ENCODE data around the gene FBXL19. TPM values are rescaled to one million over a fixed set of nuclear protein-coding genes. Genes with fewer than 3 reads are reported as not detected.

FBXL19 gene
- total and polyA plus RNA-seq, 2 of the 13 experiments (the other 11 are each of a cell fraction or from before 2014, with no cell fraction given), result 6.0 to 13.7 TPM

DNA sequence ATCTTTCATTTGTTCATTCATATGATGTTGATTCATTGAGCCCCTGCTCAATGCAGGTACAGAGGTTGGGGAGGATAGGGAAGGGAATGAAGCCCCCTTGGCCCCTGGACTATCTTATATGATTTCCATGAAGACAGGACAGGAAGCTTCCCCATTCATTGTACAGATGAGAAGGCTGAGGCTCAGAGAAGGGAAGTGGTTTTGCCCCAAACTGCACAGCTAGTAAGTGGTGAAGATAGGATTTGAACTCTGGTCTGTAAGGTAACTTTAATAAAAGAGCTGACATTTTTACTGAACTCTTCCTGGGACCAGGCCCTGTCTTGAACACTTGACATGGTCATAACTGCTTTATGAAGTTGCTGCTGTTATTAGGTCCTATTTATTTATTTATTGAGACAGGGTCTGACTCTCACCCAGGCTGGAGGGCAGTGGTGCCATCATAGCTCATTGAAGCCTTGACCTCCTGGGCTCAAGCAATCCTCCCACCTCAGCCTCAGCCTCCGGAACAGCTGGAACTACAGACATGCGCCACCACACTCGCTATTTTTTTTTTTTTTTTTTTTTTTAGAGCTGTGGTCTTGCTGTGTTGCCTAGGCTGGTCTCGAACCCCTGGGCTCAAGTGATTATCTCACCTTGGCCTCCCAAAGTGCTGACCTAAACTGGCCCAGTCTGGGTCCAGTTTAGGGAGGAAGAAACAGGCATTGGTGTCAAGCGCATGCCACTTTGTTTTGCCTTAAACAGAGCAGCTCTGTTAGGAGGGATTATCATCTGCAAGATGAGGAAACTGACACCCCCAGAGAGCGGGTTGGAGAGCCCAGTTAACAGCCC, 22.0 kb upstream of the FBXL19 start (continued):
- TF ChIP-seq, protein P1, sequence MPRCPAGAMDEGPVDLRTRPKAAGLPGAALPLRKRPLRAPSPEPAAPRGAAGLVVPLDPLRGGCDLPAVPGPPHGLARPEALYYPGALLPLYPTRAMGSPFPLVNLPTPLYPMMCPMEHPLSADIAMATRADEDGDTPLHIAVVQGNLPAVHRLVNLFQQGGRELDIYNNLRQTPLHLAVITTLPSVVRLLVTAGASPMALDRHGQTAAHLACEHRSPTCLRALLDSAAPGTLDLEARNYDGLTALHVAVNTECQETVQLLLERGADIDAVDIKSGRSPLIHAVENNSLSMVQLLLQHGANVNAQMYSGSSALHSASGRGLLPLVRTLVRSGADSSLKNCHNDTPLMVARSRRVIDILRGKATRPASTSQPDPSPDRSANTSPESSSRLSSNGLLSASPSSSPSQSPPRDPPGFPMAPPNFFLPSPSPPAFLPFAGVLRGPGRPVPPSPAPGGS (CRISPR knock-in tag; IDR thresholded peaks at IDR 0.05), result 0 out of 2 replicates have a peak, but pooled peaks have one; percentile 31

- intact Hi-C loops (cut with micrococcal nuclease; ENCODE audit: unreplicated experiment), result loop anchor here (2.0 kb wide), 1 partner anchor 58 kb away; no protein-coding TSS in a partner anchor
- peak overlapping the region; percentile 58 to 77 (median 60) for H3K4me3 ChIP-seq (replicated peaks in 1 of 3; ENCODE audit: insufficient read depth in 1 of 3, low read depth in 2 of 3, low read length in 3 of 3)
- FAIRE-seq, result no peak
- H3K4me1 ChIP-seq (ENCODE audit: insufficient read depth, low read length), result peaks cover 75% of the 10 kb centered on the region
- peak; percentile 87 for ATAC-seq
- H2AFZ ChIP-seq (ENCODE audit: low read length), result no peak overlapping the region
- POLR2A ChIA-PET, result interaction anchor here (0.6 to 3.6 kb wide), 21 partner anchors 9 to 277 kb away, joined by 3 to 29 read pairs (median 4); partner anchors contain the start of genes BCL7C, FBXL19, FUS and KAT8
- no peaks in the 10 kb centered on the region for H4K20me1 ChIP-seq (ENCODE audit: insufficient read depth, low read length)
- TSS peak; percentile 79 for BruUV-seq (replicated peaks)
- CTCF ChIA-PET (ENCODE audit: low intra/inter-chr PET ratio, low total read pairs), result interaction anchor here (0.6 to 2.1 kb wide), 3 partner anchors 20 to 95 kb away, joined by 3 to 25 read pairs (median 3); no protein-coding TSS in a partner anchor
- no peaks in the 10 kb centered on the region for H3K27me3 ChIP-seq (ENCODE audit: control insufficient read depth in 1 of 2, insufficient read depth in 2 of 2, low read length in 2 of 2)
- H3K27ac ChIP-seq (ENCODE audit: extremely low read length, insufficient read depth, low read length), result peak overlapping the region; percentile 65
- H3K9me3 ChIP-seq (ENCODE audit: low read length), result no peaks in the 10 kb centered on the region
- peak overlapping the region; percentile 77 for H3K9ac ChIP-seq (ENCODE audit: insufficient read depth, low read depth, low read length)
- no peaks in the 10 kb centered on the region for H3K36me3 ChIP-seq (replicated peaks in 1 of 2; ENCODE audit: control insufficient read depth in 1 of 2, insufficient read depth in 2 of 2, low read length in 2 of 2)
- no peaks in the 10 kb centered on the region for H3K79me2 ChIP-seq (ENCODE audit: insufficient read depth, low read length)
- H3K4me2 ChIP-seq (ENCODE audit: low read depth, low read length), result peak overlapping the region; percentile 81
- WGBS (ENCODE audit: low lambda C conversion rate), result 71% methylated on average over 24 of the region's 99 CpGs
- in situ Hi-C loops (cut with HindIII; ENCODE audit: extremely low pct_ligation_motif_present, low pct_unique_long_range_greater_than_20kb), result no loop called here
- DNase-seq (ENCODE audit: low spot score), result peak; percentile 33
- TF ChIP-seq MTA1 (CRISPR knock-in tag; IDR thresholded peaks at IDR 0.05; ENCODE audit: borderline replicate concordance) (peak; percentile 29; the same call in 1 of the 2 replicates), DR1 (CRISPR knock-in tag; IDR thresholded peaks at IDR 0.05) (0 out of 2 replicates have a peak, but pooled peaks have one; percentile 26), ZNF740 (CRISPR knock-in tag; IDR thresholded peaks at IDR 0.05) (0 out of 2 replicates have a peak, but pooled peaks have one; percentile 21), STAG1 (CRISPR knock-in tag; IDR thresholded peaks at IDR 0.05) (peak; percentile 51), MED13 (CRISPR knock-in tag; IDR thresholded peaks at IDR 0.05) (no peak), ZNF280D (CRISPR knock-in tag; IDR thresholded peaks at IDR 0.05) (0 out of 2 replicates have a peak, but pooled peaks have one; percentile 21), ATF7 (IDR thresholded peaks at IDR 0.05) (no peak), ATF7 (CRISPR knock-in tag; IDR thresholded peaks at IDR 0.05) (no peak), ZNF34 (CRISPR knock-in tag; IDR thresholded peaks at IDR 0.05; ENCODE audit: borderline replicate concordance) (no peak), FOXK1 (CRISPR knock-in tag; IDR thresholded peaks at IDR 0.05; ENCODE audit: borderline replicate concordance, low read depth) (no peak)
- TF ChIP-seq, protein P2, sequence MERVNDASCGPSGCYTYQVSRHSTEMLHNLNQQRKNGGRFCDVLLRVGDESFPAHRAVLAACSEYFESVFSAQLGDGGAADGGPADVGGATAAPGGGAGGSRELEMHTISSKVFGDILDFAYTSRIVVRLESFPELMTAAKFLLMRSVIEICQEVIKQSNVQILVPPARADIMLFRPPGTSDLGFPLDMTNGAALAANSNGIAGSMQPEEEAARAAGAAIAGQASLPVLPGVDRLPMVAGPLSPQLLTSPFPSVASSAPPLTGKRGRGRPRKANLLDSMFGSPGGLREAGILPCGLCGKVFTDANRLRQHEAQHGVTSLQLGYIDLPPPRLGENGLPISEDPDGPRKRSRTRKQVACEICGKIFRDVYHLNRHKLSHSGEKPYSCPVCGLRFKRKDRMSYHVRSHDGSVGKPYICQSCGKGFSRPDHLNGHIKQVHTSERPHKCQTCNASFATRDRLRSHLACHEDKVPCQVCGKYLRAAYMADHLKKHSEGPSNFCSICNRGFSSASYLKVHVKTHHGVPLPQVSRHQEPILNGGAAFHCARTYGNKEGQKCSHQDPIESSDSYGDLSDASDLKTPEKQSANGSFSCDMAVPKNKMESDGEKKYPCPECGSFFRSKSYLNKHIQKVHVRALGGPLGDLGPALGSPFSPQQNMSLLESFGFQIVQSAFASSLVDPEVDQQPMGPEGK (CRISPR knock-in tag; IDR thresholded peaks at IDR 0.05), result peak; percentile 14; the same call in 1 of the 2 replicates
These were observed 21.1 kb upstream of the FBXL19 start for GRCh38 chr16:30902029-30902972.

Data from HepG2 (cell line).